GM12892 (cell line): ENCODE results near the gene CDKN2A.
A peak's percentile ranks its signal among the peaks of the same experiment; 100 is the strongest.

Experiments
- DNase-seq: peaks from one replicate; pipeline ENCODE4 v3.0.0; 2011; ENCODE audit not compliant: insufficient read length
- FAIRE-seq: peaks from 2 replicates; lab custom pipeline; 2011; peaks lifted over from hg19 to GRCh38; lab: Jason Lieb, UNC
- POLR2A ChIP-seq: IDR thresholded peaks from 2 replicates; pipeline ENCODE4 v1.6.1; 2011; ENCODE audit warnings: low read depth, low read length, control low read depth
- POLR2AphosphoS5 ChIP-seq: IDR thresholded peaks from 2 replicates; pipeline ENCODE4 v1.6.1; 2011; ENCODE audit warnings: low read depth, low read length, control low read depth
- TAF1 ChIP-seq: IDR thresholded peaks from 2 replicates; pipeline ENCODE4 v1.6.1; 2011; ENCODE audit warnings: low read depth, mild to moderate bottlenecking, control low read depth, low read length, borderline replicate concordance

Gene CDKN2A

DNA sequence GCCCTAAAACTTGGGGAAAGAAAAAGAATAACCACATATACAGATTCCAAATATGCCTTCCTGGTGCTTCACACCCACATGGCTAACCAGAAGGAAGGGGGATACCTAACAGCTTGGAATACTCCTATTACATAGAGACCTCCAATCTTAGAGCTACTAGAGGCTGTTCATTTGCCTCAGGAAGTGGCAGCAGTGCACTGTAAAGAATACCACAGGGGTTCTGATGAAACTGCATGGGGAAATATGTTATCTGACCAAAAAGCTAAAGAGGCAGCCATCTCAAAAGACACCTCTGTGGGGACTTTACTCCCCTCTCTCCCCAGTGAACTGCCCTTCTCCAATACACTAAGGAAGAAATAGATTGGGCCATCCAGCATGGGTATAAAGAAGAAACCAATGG is 66.4 kb downstream of the CDKN2A start:
- DNase-seq (no peak), FAIRE-seq (no peak)
- TF ChIP-seq POLR2AphosphoS5 (no peak), POLR2A (no peak), TAF1 (no peak)

DNA sequence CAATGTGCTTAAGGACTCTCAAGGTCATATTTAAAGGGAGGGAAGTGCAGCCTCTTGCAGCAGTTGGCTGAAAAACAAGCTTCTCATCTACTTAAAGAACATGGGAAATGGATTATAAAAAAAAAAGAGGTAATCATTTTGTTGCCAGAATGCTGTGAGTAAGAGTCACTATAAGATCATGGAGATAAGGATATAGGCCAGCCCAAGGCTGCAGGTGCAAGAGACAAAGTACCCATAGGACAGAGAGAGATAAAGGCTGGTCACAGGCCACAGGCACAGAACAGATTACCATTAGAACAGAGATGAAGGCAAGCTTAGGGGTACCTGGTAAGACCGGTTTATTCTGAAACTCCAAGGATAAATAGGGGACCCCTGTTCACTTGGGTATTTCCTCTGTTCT is 70.5 kb downstream of the CDKN2A start:
- FAIRE-seq: no peak
- TF ChIP-seq POLR2AphosphoS5: no peak
- TF ChIP-seq POLR2A: no peak
- TF ChIP-seq TAF1: no peak
- DNase-seq: no peak

DNA sequence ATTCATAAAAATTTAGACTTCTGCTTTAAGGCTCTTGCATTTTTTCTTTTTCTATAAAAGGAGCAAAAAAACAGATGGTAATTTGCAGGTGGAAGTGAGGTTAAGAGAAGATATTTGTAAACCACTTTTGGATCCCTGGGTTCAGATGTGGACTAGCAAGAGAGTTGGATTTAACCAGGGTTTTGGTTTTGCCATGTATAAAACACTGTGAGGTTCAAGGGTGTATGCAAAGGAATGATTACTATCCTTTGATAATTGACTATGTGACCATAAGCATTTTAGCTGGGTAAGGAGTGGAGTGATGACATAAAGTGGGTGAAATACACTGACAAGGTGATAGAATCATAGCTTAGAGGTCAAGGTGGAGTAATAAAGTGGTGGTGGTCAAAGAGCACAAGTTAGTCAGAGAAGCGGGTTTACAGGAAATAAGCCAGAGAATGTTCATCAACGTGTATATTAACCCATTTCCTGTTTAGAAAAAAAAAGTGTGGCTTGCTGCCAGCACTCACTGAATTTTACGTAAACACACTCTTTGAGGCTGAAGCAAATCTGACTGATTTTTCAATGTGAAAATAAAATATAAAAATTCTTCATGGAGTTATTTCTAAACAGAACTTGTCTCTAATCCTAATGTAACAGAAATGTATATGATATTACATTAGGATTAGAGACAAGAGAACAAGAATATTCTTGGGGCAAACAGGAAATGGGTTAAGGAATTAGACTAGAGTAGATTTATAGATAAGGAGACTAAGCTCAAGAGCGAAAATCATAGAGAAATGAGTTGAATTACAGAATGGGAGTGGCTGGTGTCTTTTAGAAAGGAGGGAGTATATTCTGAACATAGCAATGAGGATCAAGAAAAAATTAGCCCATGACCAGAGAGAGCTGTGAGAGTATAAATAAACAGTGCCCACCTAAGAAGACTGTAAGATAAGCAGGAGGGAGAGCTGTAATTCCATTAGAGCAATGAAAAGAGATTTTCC is 74.5 kb downstream of the CDKN2A start:
- TF ChIP-seq POLR2AphosphoS5: no peak
- TF ChIP-seq POLR2A: no peak
- TF ChIP-seq TAF1: no peak
- FAIRE-seq (peak; percentile 76), DNase-seq (no peak)
